ENCODE results near the gene P3H3.

Gene P3H3

DNA sequence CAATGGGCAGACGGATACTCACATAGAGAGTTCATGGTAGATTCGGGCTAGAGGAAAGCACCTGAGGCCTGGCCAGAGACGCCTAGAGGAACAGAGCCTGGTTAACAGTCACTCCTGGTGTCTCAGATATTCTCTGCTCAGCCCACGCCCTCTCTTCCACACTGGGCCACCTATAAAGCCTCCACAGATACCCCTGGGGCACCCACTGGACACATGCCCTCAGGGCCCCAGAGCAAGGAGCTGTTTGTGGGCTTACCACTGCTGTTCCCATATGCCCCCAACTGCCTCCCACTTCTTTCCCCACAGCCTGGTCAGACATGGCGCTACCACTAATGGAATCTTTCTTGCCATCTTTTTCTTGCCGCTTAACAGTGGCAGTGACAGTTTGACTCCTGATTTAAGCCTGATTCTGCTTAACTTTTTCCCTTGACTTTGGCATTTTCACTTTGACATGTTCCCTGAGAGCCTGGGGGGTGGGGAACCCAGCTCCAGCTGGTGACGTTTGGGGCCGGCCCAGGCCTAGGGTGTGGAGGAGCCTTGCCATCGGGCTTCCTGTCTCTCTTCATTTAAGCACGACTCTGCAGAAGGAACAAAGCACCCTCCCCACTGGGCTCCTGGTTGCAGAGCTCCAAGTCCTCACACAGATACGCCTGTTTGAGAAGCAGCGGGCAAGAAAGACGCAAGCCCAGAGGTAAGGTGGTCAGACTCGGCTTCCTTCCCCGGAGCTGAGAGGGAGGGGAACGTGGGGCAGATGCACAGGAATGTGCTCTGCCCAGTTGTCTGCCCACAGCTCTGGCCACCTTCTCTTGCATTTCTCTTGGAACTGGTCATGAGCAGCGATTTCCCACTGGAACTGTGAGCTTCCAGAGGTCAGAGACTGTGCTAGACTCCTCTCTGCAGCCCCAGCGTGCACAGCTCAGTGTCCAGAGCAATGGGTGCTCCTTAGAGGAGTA lies 39.0 kb upstream of the P3H3 start, which contains the start of gene CD4:
Gene CD4 (plus strand): TSS at position 557 of the 953 bp plus-strand sequence. CDS start 10,611 bp downstream, outside the sequence.
- no peak for DNase-seq (ENCODE audit: low spot score)
- H3K27ac ChIP-seq, result peak within 1 kb of the TSS in 1 of 2 donors; percentile 78

DNA sequence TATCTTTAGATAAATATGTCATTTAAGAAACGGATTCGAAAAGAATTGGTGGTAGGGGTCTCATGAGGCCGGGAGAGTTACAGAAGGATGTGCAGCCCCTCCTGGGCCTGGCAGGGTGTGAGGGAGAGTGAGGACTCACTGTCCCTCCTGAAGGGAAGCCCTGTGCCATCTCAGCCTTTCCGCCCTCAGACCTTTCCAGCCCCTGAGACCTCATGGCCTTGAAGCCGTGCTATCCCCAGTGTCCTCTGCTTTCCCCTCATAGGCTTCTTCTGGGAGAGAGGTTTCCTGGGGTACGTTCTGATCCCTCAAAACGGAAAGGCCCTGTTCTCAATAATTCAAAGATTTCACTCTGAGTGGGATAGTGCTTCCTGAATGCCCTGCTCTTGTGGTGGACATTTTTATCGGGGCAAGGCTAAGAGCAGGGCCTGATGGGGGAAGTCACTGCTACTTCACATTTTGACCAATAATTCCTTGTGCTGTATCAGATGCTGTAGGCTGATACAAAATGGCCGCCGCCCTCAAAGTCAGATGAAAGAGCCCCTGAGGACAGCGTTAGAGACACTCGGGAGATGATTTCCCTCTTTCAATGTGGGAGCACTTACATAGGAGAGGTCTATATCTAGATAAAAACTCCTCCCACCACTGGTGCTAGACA lies 37.6 kb upstream of the P3H3 start:
- no peak for DNase-seq (ENCODE audit: low spot score)
- TF ChIP-seq CTCF (IDR thresholded peaks at IDR 0.05), result no peak
- Histone ChIP-seq H3K27ac (peak overlapping the region in 1 of 2 donors; percentile 43), H3K4me3 (peak overlapping the region; percentile 19)

More for the DNA sequence above, 39.0 kb upstream of the P3H3 start, which contains the start of gene CD4:
- peak within 1 kb of the TSS; percentile 49 for H3K4me3 ChIP-seq
- no peak for TF ChIP-seq CTCF (IDR thresholded peaks at IDR 0.05)

- no peak for DNase-seq (ENCODE audit: low spot score)
- Histone ChIP-seq H3K4me3 (peak overlapping the region; percentile 25), H3K27ac (peak overlapping the region in 1 of 2 donors; percentile 43)
- TF ChIP-seq CTCF (IDR thresholded peaks at IDR 0.05), result no peak
Observed at GRCh38 chr12:6791931-6792520, 36.2 kb upstream of the P3H3 start.

- no peak overlapping the region for H3K4me3 ChIP-seq
- DNase-seq (ENCODE audit: low spot score), result no peak
- TF ChIP-seq CTCF (IDR thresholded peaks at IDR 0.05), result no peak
- H3K27ac ChIP-seq, result peak overlapping the region in 1 of 2 donors; percentile 43
Observed at GRCh38 chr12:6792522-6793201, 35.5 kb upstream of the P3H3 start.

GRCh38 chr12:6795088-6795487 lies 33.1 kb upstream of the P3H3 start:
- Histone ChIP-seq H3K27ac (no peak overlapping the region), H3K4me3 (no peak overlapping the region)
- no peak for TF ChIP-seq CTCF (IDR thresholded peaks at IDR 0.05)
- no peak for DNase-seq (ENCODE audit: low spot score)

GRCh38 chr12:6796576-6796975 lies 31.6 kb upstream of the P3H3 start:
- no peak for DNase-seq (ENCODE audit: low spot score)
- H3K4me3 ChIP-seq, result no peak overlapping the region
- no peak overlapping the region for H3K27ac ChIP-seq
- TF ChIP-seq CTCF (IDR thresholded peaks at IDR 0.05), result no peak

All from coronary artery (tissue), 2 donors.